IMR-90 (cell line): ENCODE measurements around the gene NCAPG2. TPM values are rescaled to one million over a fixed set of nuclear protein-coding genes. Genes with fewer than 3 reads are reported as not detected.

ENCODE experiments used
- CHD1 ChIP-seq: IDR thresholded peaks from 2 replicates; pipeline ENCODE4 v1.6.1; 2012; ENCODE audit warnings: low read depth, low read length, improper control_type of control experiment
- ELK1 ChIP-seq: fragments of 150-350 bp; IDR thresholded peaks from 2 replicates; pipeline ENCODE4 v1.6.1; 2016; ENCODE audit warnings: low read depth, mild to moderate bottlenecking, low read length, moderate library complexity, borderline replicate concordance
- MAFK ChIP-seq: IDR thresholded peaks from 2 replicates; pipeline ENCODE4 v1.6.1; 2012; ENCODE audit warnings: low read depth, low read length, improper control_type of control experiment
- POLR2A ChIP-seq: IDR thresholded peaks from 2 replicates; pipeline ENCODE4 v1.6.1; 2012; ENCODE audit warnings: mild to moderate bottlenecking, low read depth, low read length
- RCOR1 ChIP-seq: IDR thresholded peaks from 2 replicates; pipeline ENCODE4 v1.6.1; 2012; ENCODE audit warnings: mild to moderate bottlenecking, low read length, improper control_type of control experiment; ENCODE audit not compliant: insufficient replicate concordance
- SMC3 ChIP-seq: fragments of 150-350 bp; IDR thresholded peaks from 2 replicates; pipeline ENCODE4 v1.6.1; 2016; ENCODE audit warnings: low read depth, mild to moderate bottlenecking, antibody characterized with exemption, low read length, moderate library complexity
- polyA plus RNA-seq, 3 experiments: library from polyadenylated mRNA; depleted of rRNA; stranded (reverse); fragments of >200 nt; gene quantifications; 2 replicates each; pipeline ENCODE4 v1.2.3, GENCODE V29; 2012; ENCODE audit warnings: low replicate concordance in 1 of 3
- total RNA-seq: library from RNA; depleted of rRNA; stranded (reverse); fragments of >200 nt; gene quantifications from 2 replicates; pipeline ENCODE4 v1.2.3, GENCODE V29; 2012

NCAPG2 gene
- total and polyA plus RNA-seq, 2 of the 4 experiments (the other 2 are of a cell fraction) = 25.6 to 25.8 TPM

GRCh38 chr7:158586499-158587161 lies 118.0 kb downstream of the NCAPG2 start (continued):
- no peak for TF ChIP-seq ELK1
- TF ChIP-seq RCOR1 = no peak
- TF ChIP-seq SMC3 = no peak
- no peak for TF ChIP-seq MAFK
- TF ChIP-seq CHD1 = no peak
- no peak for TF ChIP-seq POLR2A
